Ovary (tissue), 9 donors: ENCODE measurements around the gene SPRED2. TPM values are rescaled to one million over a fixed set of nuclear protein-coding genes. Genes with fewer than 3 reads are reported as not detected.

Experiments
- DNase-seq, 5 donors: peaks; one replicate each; pipeline ENCODE4 v3.0.0-alpha.2; 2019 to 2020
- H3K27ac ChIP-seq, 2 donors: fragments of 200-600 bp; one replicate each; pipeline versions ENCODE4 v1.5.1 to v1.8.0; 2019 to 2022
- H3K27me3 ChIP-seq: fragments of 200-600 bp; one replicate; pipeline ENCODE4 v1.8.0; 2022
- H3K36me3 ChIP-seq: fragments of 200-600 bp; sonication (generic); one replicate; pipeline ENCODE4 v1.5.1; 2019
- H3K4me1 ChIP-seq: one replicate; pipeline ENCODE4 v1.8.1; 2013; ENCODE audit warnings: mild to moderate bottlenecking, moderate library complexity; ENCODE audit not compliant: insufficient read depth
- H3K4me3 ChIP-seq: fragments of 200-600 bp; sonication (generic); one replicate; pipeline ENCODE4 v1.5.1; 2017
- H3K9me3 ChIP-seq, 2 donors: fragments of 200-600 bp in 1 of 2; sonication (generic) in 1 of 2; one replicate each; pipeline versions ENCODE4 v1.5.1 to v1.8.1; 2013 to 2019; ENCODE audit warnings: mild to moderate bottlenecking in 1 of 2, moderate library complexity in 1 of 2
- CTCF ChIP-seq, 3 donors: fragments of 450-650 bp in 2 of 3; fragments of 200-600 bp in 1 of 3; IDR thresholded peaks; one replicate each; pipeline versions ENCODE4 v1.5.1 to v1.8.0; 2016 to 2022; ENCODE audit warnings: antibody characterized with exemption in 3 of 3, mild to moderate bottlenecking in 1 of 3
- EP300 ChIP-seq: sonication (generic); formaldehyde crosslinking; IDR thresholded peaks from one replicate; pipeline ENCODE4 v1.6.1; 2017; ENCODE audit warnings: antibody characterized with exemption
- POLR2A ChIP-seq: fragments of 450-650 bp; IDR thresholded peaks from one replicate; pipeline ENCODE4 v1.6.1; 2017; ENCODE audit warnings: antibody characterized with exemption, mild to moderate bottlenecking, moderate library complexity
- WGBS, 3 donors: extraction: QIAGEN DNeasy Blood & Tissue Kit in 1 of 3; methylation state at CpG; one replicate each; pipeline versions ENCODE4 v1.1.5 to v1.1.7; 2013 to 2017; 5-methylcytosine and 5-hydroxymethylcytosine counted together
- intact Hi-C, 4 donors: fragments of 100-400 bp; cut with DNase I; formaldehyde crosslinking; loops; one replicate each; pipeline versions ENCODE4 v1.11.0 to v1.15.1; 2022 to 2023
- polyA plus RNA-seq, 2 donors: library from polyadenylated mRNA; stranded (reverse); fragments of 200-250 nt in 1 of 2; fragments of 350-450 nt in 1 of 2; fragmentation: Illumina TruSeq in 1 of 2; extraction: RNeasy Lipid Tissue Mini Kit (QIAGEN cat#74804) in 1 of 2; gene quantifications; one replicate each; pipeline ENCODE4 v1.2.3, GENCODE V29; 2013 to 2014
- total RNA-seq, 7 donors: library from RNA; depleted of rRNA in 2 of 7; stranded (reverse); fragments of >200 nt in 2 of 7; fragmentation: NEBNext Ultra II Directional in 3 of 7; extraction: Animal tissue kit (Norgen Biotek cat#: 25700) in 3 of 7; gene quantifications; one replicate each; pipeline versions ENCODE4 v1.1.0 to v1.2.4, GENCODE V29; 2016 to 2023
- donor health status: DM: no; HTN: no; CAD: no; lungs with moderate emphysema.
- donor health status: DM: no; HTN: no; CAD: no.
- donor health status: Bipolar disorder and iron deficiency.
- donor health status: DM: yes; HTN: yes; CAD: no.
- donor health status: DM: no; HTN: no; CAD: no.
- donor health status: DM: yes; HTN: yes; CAD: no.

The SPRED2 gene
- total and polyA plus RNA-seq, 9 donors, result 13.1 to 32.9 (median 17.6) TPM

GRCh38 chr2:65403529-65403915 is 28.9 kb downstream of the SPRED2 start:
- no peak for DNase-seq
- Histone ChIP-seq H3K27me3 (no peaks in the 10 kb centered on the region), H3K4me1 (peaks cover 7% of the 10 kb centered on the region), H3K27ac (no peak overlapping the region), H3K4me3 (no peak overlapping the region), H3K36me3 (no peaks in the 10 kb centered on the region), H3K9me3 (no peaks in the 10 kb centered on the region)
- 83 to 88% (median 85%) methylated on average over 5 of the region's 5 CpGs for WGBS, 3 donors
- intact Hi-C loops, result no loop called here
- TF ChIP-seq EP300, result no peak
- no peak for TF ChIP-seq CTCF (IDR thresholded peaks at IDR 0.05)
- no peak for TF ChIP-seq POLR2A

DNA sequence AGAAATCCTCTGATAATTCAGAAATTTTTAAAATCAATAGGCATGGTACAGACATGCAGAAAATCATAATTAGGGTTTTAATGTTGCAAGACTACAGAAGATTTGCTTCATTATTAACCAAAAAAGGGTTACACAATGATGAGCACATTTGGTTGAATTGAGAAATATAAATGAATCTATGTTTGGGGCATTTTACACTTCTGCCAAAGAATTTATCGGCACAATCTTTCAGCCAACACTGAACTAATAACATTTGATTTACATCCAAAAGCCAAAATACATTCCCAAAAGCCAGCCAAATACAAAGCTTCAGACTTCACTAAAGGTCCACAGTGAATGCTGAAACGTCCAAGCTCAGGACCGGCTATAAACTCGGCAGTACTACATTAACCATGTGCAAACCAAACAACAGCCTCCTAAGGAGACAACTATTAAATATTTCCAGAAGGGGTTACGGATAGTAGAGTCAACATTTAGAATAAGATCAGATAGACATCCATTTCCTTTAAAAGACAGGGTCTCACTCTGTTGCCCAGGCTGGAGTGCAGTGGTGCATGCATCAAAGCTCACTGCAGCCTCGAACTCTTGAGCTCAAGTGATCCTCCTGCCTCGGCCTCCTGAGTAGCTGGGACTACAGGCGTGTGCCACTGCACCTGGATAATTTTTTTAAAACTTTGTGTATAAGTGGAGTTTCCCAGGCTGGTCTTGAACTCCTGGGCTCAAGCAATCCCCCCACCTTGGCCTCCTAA is 29.4 kb downstream of the SPRED2 start:
- no peak for TF ChIP-seq CTCF (IDR thresholded peaks at IDR 0.05)
- TF ChIP-seq POLR2A, result no peak
- no peak for TF ChIP-seq EP300
- no peaks in the 10 kb centered on the region for H3K27me3 ChIP-seq
- intact Hi-C loops, result no loop called here
- 50 to 54% (median 52%) methylated on average over 8 of the region's 8 CpGs for WGBS, 3 donors
- H3K36me3 ChIP-seq, result no peaks in the 10 kb centered on the region
- H3K27ac ChIP-seq, result no peak overlapping the region
- DNase-seq, result no peak
- no peak overlapping the region for H3K4me3 ChIP-seq
- no peaks in the 10 kb centered on the region for H3K9me3 ChIP-seq
- peaks cover 7% of the 10 kb centered on the region for H3K4me1 ChIP-seq

GRCh38 chr2:65402323-65402722 is 30.1 kb downstream of the SPRED2 start:
- 93 to 99% (median 95%) methylated on average over 2 of the region's 2 CpGs for WGBS, 3 donors
- no peak for DNase-seq

GRCh38 chr2:65397122-65397521 is 35.3 kb downstream of the SPRED2 start:
- no peak overlapping the region for H3K27ac ChIP-seq
- no peak for DNase-seq
- H3K36me3 ChIP-seq, result no peaks in the 10 kb centered on the region
- H3K4me1 ChIP-seq, result peaks cover 8% of the 10 kb centered on the region
- H3K9me3 ChIP-seq, result no peaks in the 10 kb centered on the region
- H3K4me3 ChIP-seq, result no peak overlapping the region
- intact Hi-C loops, result no loop called here
- TF ChIP-seq CTCF (IDR thresholded peaks at IDR 0.05) (no peak), POLR2A (no peak), EP300 (no peak)
- no peaks in the 10 kb centered on the region for H3K27me3 ChIP-seq
- 62 to 81% (median 67%) methylated on average over 2 of the region's 2 CpGs for WGBS, 3 donors

More at GRCh38 chr2:65402323-65402722, 30.1 kb downstream of the SPRED2 start:
- TF ChIP-seq EP300 (no peak), POLR2A (no peak), CTCF (IDR thresholded peaks at IDR 0.05) (no peak)
- no peaks in the 10 kb centered on the region for H3K36me3 ChIP-seq
- H3K4me1 ChIP-seq, result peaks cover 7% of the 10 kb centered on the region
- no peaks in the 10 kb centered on the region for H3K27me3 ChIP-seq
- intact Hi-C loops, result no loop called here
- H3K27ac ChIP-seq, result no peak overlapping the region
- no peaks in the 10 kb centered on the region for H3K9me3 ChIP-seq
- no peak overlapping the region for H3K4me3 ChIP-seq
